Islet precursor cell (in vitro differentiated cells): ENCODE data around the gene PRKCA.

Experiments used
- DNase-seq: peaks from one replicate; pipeline ENCODE4 v3.0.0-alpha.2; 2018

Gene PRKCA

GRCh38 chr17:66633317-66633965 lies 331.0 kb downstream of the PRKCA start:
- DNase-seq = no peak

- DNase-seq = no peak
Measured at GRCh38 chr17:66634193-66634592, 331.8 kb downstream of the PRKCA start.

GRCh38 chr17:66635386-66636045 lies 333.1 kb downstream of the PRKCA start:
- DNase-seq = no peak

GRCh38 chr17:66636111-66636510 lies 333.7 kb downstream of the PRKCA start:
- peak; percentile 69 for DNase-seq

- DNase-seq = no peak
Measured at GRCh38 chr17:66637491-66637890, 335.1 kb downstream of the PRKCA start.

GRCh38 chr17:66638707-66639479 lies 336.5 kb downstream of the PRKCA start:
- DNase-seq = no peak

- DNase-seq = no peak
Measured at GRCh38 chr17:66643815-66644710, 341.6 kb downstream of the PRKCA start.

- DNase-seq = no peak
Measured at GRCh38 chr17:66645259-66645658, 342.8 kb downstream of the PRKCA start.

GRCh38 chr17:66647391-66647983 lies 345.1 kb downstream of the PRKCA start:
- no peak for DNase-seq

GRCh38 chr17:66649818-66650543 lies 347.6 kb downstream of the PRKCA start:
- no peak for DNase-seq

GRCh38 chr17:66650544-66650877 lies 348.1 kb downstream of the PRKCA start:
- no peak for DNase-seq

GRCh38 chr17:66652840-66653507 lies 350.6 kb downstream of the PRKCA start:
- DNase-seq = peak; percentile 64

- no peak for DNase-seq
Measured at GRCh38 chr17:66654106-66654740, 351.8 kb downstream of the PRKCA start.

- DNase-seq = no peak
Measured at GRCh38 chr17:66654764-66655163, 352.4 kb downstream of the PRKCA start.

GRCh38 chr17:66655461-66655860 lies 353.0 kb downstream of the PRKCA start:
- DNase-seq = no peak

- no peak for DNase-seq
Measured at GRCh38 chr17:66655861-66656260, 353.4 kb downstream of the PRKCA start.

- DNase-seq = no peak
Measured at GRCh38 chr17:66661411-66662256, 359.2 kb downstream of the PRKCA start.

GRCh38 chr17:66662496-66662895 lies 360.1 kb downstream of the PRKCA start:
- DNase-seq = no peak

- no peak for DNase-seq
Measured at GRCh38 chr17:66663041-66663606, 360.7 kb downstream of the PRKCA start.

- no peak for DNase-seq
Measured at GRCh38 chr17:66664336-66664735, 361.9 kb downstream of the PRKCA start.
